Measurements from ENCODE around the gene EGFL8.

EGFL8 gene

GRCh38 chr6:32149932-32150870, 14.2 kb upstream of the EGFL8 start:
- Histone ChIP-seq H3K36me3 (peaks cover 4 to 11% (median 11%) of the 10 kb centered on the region in 3 donors), H3K4me3 (peak overlapping the region; percentile 67 to 81), H3K4me1 (peaks cover 0 to 39% (median 33%) of the 10 kb centered on the region in 4 donors), H3K9me3 (no peaks in the 10 kb centered on the region), H3K27ac (peak overlapping the region; percentile 5 to 98), H3K27me3 (no peaks in the 10 kb centered on the region)
- intact Hi-C loops (cut with DNase I; ENCODE audit: low total_unique reads) = loop anchor here (5.0 kb wide), 1 partner anchor 63 kb away; no protein-coding TSS in a partner anchor
- DNase-seq = no peak
- TF ChIP-seq CTCF (IDR thresholded peaks at IDR 0.05) = no peak

GRCh38 chr6:32151181-32151862, 13.1 kb upstream of the EGFL8 start:
- Histone ChIP-seq H3K27ac (peak overlapping the region; percentile 92 to 98), H3K4me3 (peak overlapping the region; percentile 67 to 81), H3K36me3 (peaks cover 4 to 19% (median 11%) of the 10 kb centered on the region in 3 donors), H3K4me1 (peaks cover 0 to 49% (median 39%) of the 10 kb centered on the region in 4 donors), H3K27me3 (no peaks in the 10 kb centered on the region), H3K9me3 (no peaks in the 10 kb centered on the region)
- intact Hi-C loops (cut with DNase I; ENCODE audit: low total_unique reads) = loop anchor here (5.0 kb wide), 1 partner anchor 64 kb away; no protein-coding TSS in a partner anchor
- TF ChIP-seq CTCF (IDR thresholded peaks at IDR 0.05) = no peak
- no peak for DNase-seq

GRCh38 chr6:32151863-32152768, 12.3 kb upstream of the EGFL8 start, which contains the start of gene PRRT1:
Gene PRRT1 (minus strand): TSS chr6:32151939. CDS start chr6:32151827, 112 bp downstream.
- no peak for TF ChIP-seq CTCF (IDR thresholded peaks at IDR 0.05)
- DNase-seq = no peak
- Histone ChIP-seq H3K36me3 (peaks cover 4 to 27% (median 11%) of the 10 kb centered on the region in 3 donors), H3K27me3 (no peaks in the 10 kb centered on the region), H3K4me3 (peak within 1 kb of the TSS; percentile 67 to 81), H3K27ac (peak within 1 kb of the TSS; percentile 92 to 98), H3K9me3 (no peaks in the 10 kb centered on the region), H3K4me1 (peaks cover 0 to 49% (median 39%) of the 10 kb centered on the region in 4 donors)
- intact Hi-C loops (cut with DNase I; ENCODE audit: low total_unique reads) = loop anchor here (5.0 kb wide), 1 partner anchor 65 kb away; no protein-coding TSS in a partner anchor

DNA sequence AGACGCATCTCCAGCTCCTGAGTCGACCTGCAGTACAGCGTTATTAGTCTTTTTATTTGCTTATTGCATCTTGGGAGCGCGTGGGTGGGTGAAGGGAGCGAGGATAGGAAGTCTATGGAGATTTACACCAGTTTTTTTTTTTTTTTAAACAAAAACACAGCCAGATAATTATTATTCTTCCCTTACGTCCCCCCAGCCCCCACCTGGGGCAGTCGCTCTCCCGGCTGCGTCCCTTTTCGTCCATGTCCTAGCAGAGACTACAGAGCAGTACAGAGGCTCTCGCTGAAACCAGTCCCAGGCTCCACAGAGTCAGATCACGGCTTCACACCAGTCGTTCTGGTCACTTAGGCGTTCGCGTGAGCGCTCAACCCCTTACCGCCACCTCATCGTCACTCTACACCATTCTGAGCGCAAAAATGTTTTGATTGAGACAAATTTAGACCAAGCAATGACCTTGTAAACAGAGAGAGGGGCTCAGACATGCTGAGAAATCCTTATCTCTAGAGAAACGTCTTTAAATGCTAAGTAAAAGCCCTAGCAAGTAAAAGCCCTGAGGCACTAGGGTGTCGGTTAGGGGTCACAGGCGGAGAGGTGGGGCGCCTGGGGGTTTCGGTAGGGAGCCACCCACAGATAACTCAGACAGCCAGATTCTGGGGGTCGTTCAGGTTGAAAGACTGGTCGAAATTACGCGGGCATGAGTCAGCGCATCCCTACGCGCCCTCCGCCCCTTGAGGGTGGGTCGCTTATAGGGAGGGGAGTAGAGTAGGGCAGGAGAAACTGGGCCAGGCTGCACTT, 11.4 kb upstream of the EGFL8 start:
- H3K27ac ChIP-seq = peak overlapping the region; percentile 92 to 98
- peak overlapping the region; percentile 67 to 81 for H3K4me3 ChIP-seq
- intact Hi-C loops (cut with DNase I; ENCODE audit: low total_unique reads) = loop anchor here (5.0 kb wide), 1 partner anchor 66 kb away; no protein-coding TSS in a partner anchor
- no peak for TF ChIP-seq CTCF (IDR thresholded peaks at IDR 0.05)
- no peaks in the 10 kb centered on the region for H3K9me3 ChIP-seq
- no peaks in the 10 kb centered on the region for H3K27me3 ChIP-seq
- H3K36me3 ChIP-seq = peaks cover 10 to 36% (median 19%) of the 10 kb centered on the region in 3 donors
- DNase-seq = peak in 1 of 2 donors; percentile 46
- peaks cover 0 to 49% (median 39%) of the 10 kb centered on the region in 4 donors for H3K4me1 ChIP-seq
